Stimulated activated naive B cell treated with anti-CD40 and anti-IgM and Interleukin-4, amounts not matched to agents 10 μg/mL and 1 μg/mL and 100 μg/mL, for 72 hours (primary cell): Measurements from ENCODE around the gene PPFIA2.

Experiments used
- ATAC-seq, 2 donors: fragments of 150-1000 bp; cut with Tn5 transposase; replicated peaks; 2 replicates each; pipeline ENCODE4 v1.10.0; 2021; ENCODE audit warnings: moderate library complexity in 1 of 2
- DNase-seq: peaks from one replicate; pipeline ENCODE4 v3.0.0; 2021
- H3K27ac Mint-ChIP-seq: one replicate; pipeline ENCODE4 v1.8.0; 2022; ENCODE audit warnings: mild to moderate bottlenecking, mixed read lengths
- H3K27me3 Mint-ChIP-seq, 2 donors: one replicate each; pipeline ENCODE4 v1.8.0; 2022; ENCODE audit warnings: mixed read lengths in 2 of 2
- H3K36me3 Mint-ChIP-seq, 2 donors: one replicate each; pipeline ENCODE4 v1.8.0; 2022; ENCODE audit warnings: mixed read lengths in 2 of 2, mild to moderate bottlenecking in 1 of 2
- H3K4me1 Mint-ChIP-seq, 2 donors: one replicate each; pipeline ENCODE4 v1.8.0; 2022; ENCODE audit warnings: mixed read lengths in 2 of 2, mild to moderate bottlenecking in 1 of 2
- H3K4me3 Mint-ChIP-seq, 2 donors: one replicate each; pipeline ENCODE4 v1.8.0; 2022; ENCODE audit warnings: mild to moderate bottlenecking in 2 of 2, mixed read lengths in 2 of 2, moderate library complexity in 1 of 2
- H3K9me3 Mint-ChIP-seq, 2 donors: one replicate each; pipeline ENCODE4 v1.8.0; 2022; ENCODE audit warnings: mixed read lengths in 2 of 2, mild to moderate bottlenecking in 1 of 2

PPFIA2 gene

GRCh38 chr12:81297601-81298000, 461.5 kb downstream of the PPFIA2 start:
- ATAC-seq (no peak), DNase-seq (no peak)
- no peaks in the 10 kb centered on the region for H3K27me3 Mint-ChIP-seq
- no peaks in the 10 kb centered on the region for H3K36me3 Mint-ChIP-seq
- H3K4me3 Mint-ChIP-seq: no peak overlapping the region
- H3K4me1 Mint-ChIP-seq: no peaks in the 10 kb centered on the region
- peaks cover 0 to 4% of the 10 kb centered on the region in 2 donors for H3K9me3 Mint-ChIP-seq
- H3K27ac Mint-ChIP-seq: no peak overlapping the region

DNA sequence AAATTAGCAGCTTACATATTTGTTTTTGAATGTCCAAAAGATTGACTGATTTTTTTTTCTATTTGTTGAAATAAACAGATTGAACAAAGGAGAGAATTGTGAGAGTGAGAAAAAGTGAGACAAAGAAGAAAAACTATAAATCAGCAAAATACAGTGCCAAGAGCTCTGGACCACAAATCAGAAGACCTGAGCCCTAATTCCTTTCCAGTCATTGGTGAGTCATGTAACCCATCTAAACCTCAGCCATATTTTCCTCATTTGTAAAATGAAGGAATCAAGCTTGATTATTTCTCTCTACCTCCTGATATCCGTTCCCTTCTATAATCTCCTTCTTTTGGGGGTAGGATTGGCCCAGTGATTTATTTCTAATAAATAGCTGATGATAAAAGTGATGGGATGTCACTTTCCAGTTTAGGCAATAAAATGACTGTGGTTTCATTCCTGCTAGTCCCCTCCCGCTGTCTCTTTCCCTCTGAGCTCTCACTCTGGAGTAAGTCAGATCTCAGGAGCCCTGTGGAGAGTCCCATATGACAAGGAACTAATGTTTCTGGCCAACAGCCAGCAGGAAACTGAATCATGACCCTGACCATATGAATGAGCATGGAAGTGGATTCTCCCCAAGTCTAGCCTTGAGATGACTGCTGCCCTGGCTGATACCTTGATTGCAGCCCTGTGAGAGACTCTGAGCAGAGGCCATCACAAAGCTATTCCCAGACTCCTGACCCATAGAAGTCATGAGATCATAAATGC, 462.4 kb downstream of the PPFIA2 start:
- H3K36me3 Mint-ChIP-seq: no peaks in the 10 kb centered on the region
- no peak overlapping the region for H3K4me3 Mint-ChIP-seq
- H3K27ac Mint-ChIP-seq: no peak overlapping the region
- H3K4me1 Mint-ChIP-seq: no peaks in the 10 kb centered on the region
- peaks cover 0 to 4% of the 10 kb centered on the region in 2 donors for H3K9me3 Mint-ChIP-seq
- H3K27me3 Mint-ChIP-seq: no peaks in the 10 kb centered on the region
- DNase-seq (no peak), ATAC-seq (no peak)

DNA sequence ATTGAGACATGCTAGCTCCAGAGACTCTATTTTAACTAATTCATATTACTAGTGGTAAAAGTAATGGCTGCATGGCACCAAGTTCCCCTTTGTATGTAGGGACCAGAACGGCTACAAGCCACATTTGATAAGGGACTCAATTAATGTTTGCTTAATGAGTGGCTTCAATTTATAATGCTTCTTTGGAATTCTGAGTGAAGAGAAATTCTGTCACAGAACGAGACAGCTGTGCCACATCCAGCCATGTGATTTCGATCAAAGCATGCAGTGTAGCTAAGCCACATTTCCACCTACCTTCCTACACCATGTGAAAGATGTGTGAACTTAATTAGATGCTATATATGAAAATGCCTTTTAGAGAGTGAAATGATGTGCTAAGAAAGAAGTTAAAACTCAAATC, 463.9 kb downstream of the PPFIA2 start:
- H3K9me3 Mint-ChIP-seq: no peaks in the 10 kb centered on the region
- H3K27me3 Mint-ChIP-seq: no peaks in the 10 kb centered on the region
- ATAC-seq (no peak), DNase-seq (no peak)
- no peak overlapping the region for H3K27ac Mint-ChIP-seq
- no peaks in the 10 kb centered on the region for H3K36me3 Mint-ChIP-seq
- H3K4me1 Mint-ChIP-seq: no peaks in the 10 kb centered on the region
- H3K4me3 Mint-ChIP-seq: no peak overlapping the region

DNA sequence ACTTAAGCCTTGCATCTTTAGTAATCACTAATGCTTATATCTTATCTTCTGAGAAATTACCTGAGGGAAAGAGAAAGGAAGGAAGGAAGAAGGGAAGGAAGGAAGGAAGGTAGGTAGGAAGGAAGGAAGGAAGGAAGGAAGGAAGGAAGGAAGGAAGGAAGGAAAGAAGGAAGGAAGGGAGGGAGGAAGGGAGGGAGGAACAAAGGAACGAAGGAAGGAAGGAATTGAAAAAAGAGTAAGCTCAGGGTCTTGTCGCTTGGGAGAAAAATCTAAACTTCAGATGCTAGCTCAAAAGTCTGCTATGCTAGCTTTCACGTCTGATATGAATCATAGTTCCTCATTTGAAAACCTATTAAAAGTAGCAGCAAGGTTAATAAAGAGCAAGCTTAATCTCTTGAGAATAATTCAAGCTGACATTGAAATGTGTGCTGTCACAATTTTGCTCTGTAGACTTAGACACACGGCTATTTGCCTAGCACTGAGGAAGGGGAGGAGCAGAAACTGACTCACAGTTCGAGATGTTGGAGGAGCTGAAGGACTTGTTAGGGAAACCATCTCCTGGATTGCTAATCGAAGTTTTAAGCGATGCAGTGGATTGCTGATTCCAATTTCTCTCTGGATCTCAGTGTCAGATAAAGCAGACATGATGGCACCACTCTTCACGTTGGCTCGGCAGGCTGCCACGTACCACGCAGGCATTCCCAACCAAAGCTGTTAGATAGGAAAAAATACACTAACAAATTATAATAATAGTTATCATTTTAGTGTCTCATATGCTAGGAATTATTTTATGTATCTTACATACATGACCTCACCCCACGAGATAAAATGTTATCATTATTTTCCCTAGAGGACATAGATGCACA, 464.6 kb downstream of the PPFIA2 start:
- H3K27me3 Mint-ChIP-seq: no peaks in the 10 kb centered on the region
- DNase-seq (no peak), ATAC-seq (peak; percentile 23 to 43)
- no peaks in the 10 kb centered on the region for H3K36me3 Mint-ChIP-seq
- H3K4me1 Mint-ChIP-seq: no peaks in the 10 kb centered on the region
- no peak overlapping the region for H3K4me3 Mint-ChIP-seq
- no peak overlapping the region for H3K27ac Mint-ChIP-seq
- no peaks in the 10 kb centered on the region for H3K9me3 Mint-ChIP-seq

DNA sequence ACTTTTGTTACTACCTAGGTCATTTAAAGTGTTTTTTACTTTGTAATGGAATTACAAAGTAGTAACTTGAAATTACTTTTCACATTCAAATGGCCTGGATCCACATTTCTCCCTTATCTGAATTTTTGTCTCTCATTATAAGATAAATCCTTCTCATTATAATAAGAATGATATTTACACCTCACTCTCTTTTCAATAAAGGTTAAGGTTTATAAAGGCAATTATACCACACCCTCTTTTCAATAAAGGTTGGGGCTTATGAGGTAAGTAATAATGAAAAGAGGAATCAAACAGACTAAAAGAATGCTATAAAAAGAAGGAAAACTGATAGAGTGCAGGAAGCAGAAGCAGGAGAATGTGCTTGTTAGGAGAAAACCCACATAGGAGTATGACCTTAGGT, 470.5 kb downstream of the PPFIA2 start:
- Mint-ChIP-seq H3K9me3 (no peaks in the 10 kb centered on the region), H3K4me1 (no peaks in the 10 kb centered on the region), H3K27me3 (no peaks in the 10 kb centered on the region), H3K36me3 (no peaks in the 10 kb centered on the region), H3K4me3 (no peak overlapping the region), H3K27ac (no peak overlapping the region)
- no peak for DNase-seq
- no peak for ATAC-seq

GRCh38 chr12:81284137-81284536, 475.0 kb downstream of the PPFIA2 start:
- Mint-ChIP-seq H3K36me3 (no peaks in the 10 kb centered on the region), H3K4me3 (no peak overlapping the region), H3K27me3 (no peaks in the 10 kb centered on the region), H3K4me1 (no peaks in the 10 kb centered on the region), H3K27ac (no peak overlapping the region), H3K9me3 (peaks cover 0 to 2% of the 10 kb centered on the region in 2 donors)
- DNase-seq: no peak
- no peak for ATAC-seq

DNA sequence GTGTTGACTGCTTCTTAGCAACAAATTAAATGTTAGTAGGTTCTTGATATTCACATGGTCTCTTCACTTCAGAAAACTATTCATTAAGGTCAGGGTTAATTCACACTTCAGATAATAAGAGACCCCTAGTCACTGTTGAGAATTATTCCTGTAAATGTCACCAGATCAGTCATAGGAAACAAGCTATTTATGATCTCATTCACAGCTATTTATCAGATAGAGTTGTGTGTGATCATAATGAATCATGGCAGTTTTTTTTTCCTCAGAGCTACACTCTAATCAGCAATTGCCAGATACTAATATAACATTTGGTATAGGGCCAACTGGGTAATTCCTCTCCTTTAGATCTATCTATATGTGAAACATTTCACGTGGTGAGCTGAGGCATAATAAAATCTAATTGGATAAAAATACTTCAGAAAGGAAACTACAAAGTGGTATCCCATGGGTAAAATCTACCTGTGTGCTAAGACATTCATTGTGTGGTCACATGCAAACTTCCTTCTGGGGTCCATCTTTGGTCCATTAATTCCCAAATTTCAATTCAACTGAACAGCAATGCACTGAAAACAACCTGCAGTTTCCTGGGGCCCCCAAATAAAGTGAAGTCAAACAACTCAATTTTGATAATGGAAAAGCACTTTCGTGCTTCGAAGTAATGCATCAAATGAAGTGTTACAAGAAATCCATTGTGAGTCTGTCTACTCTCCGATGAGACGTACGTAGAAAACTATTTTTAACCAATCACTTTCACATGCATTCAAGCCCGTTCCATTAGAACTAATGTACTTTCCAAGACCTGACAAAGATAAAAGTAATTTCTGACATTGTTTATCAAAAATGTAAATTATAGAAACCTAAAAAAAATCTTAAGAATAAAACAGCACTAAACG, 484.3 kb downstream of the PPFIA2 start:
- Mint-ChIP-seq H3K9me3 (no peaks in the 10 kb centered on the region), H3K27me3 (no peaks in the 10 kb centered on the region), H3K4me3 (no peak overlapping the region), H3K36me3 (no peaks in the 10 kb centered on the region), H3K4me1 (no peaks in the 10 kb centered on the region), H3K27ac (no peak overlapping the region)
- DNase-seq (no peak), ATAC-seq (no peak)

GRCh38 chr12:81270385-81270784, 488.8 kb downstream of the PPFIA2 start:
- Mint-ChIP-seq H3K36me3 (no peaks in the 10 kb centered on the region), H3K27me3 (no peaks in the 10 kb centered on the region), H3K4me1 (no peaks in the 10 kb centered on the region), H3K27ac (no peak overlapping the region), H3K9me3 (no peaks in the 10 kb centered on the region), H3K4me3 (no peak overlapping the region)
- no peak for DNase-seq
- ATAC-seq: no peak

DNA sequence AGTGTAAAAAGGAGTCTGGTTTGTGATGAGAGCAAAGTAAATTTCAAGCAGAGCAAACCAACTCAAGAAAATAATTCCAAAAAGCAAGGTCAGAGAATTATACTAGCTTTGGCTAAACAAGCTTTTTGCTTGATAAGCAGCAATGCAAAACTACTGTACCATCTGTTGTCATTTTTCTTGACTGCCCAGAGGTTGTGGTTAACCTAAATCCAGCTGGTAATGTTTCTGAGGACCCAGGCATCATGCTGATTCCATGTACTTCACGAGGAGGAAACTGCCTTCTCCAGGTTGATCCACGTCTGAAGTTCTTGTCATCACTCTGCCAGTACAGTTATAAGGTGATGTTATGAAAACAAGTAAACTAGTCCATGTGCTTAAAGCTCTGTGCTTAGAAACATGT, 496.1 kb downstream of the PPFIA2 start:
- no peaks in the 10 kb centered on the region for H3K36me3 Mint-ChIP-seq
- no peak overlapping the region for H3K27ac Mint-ChIP-seq
- H3K4me1 Mint-ChIP-seq: no peaks in the 10 kb centered on the region
- ATAC-seq: no peak
- H3K27me3 Mint-ChIP-seq: no peaks in the 10 kb centered on the region
- H3K4me3 Mint-ChIP-seq: no peak overlapping the region
- no peak for DNase-seq
- H3K9me3 Mint-ChIP-seq: no peaks in the 10 kb centered on the region

DNA sequence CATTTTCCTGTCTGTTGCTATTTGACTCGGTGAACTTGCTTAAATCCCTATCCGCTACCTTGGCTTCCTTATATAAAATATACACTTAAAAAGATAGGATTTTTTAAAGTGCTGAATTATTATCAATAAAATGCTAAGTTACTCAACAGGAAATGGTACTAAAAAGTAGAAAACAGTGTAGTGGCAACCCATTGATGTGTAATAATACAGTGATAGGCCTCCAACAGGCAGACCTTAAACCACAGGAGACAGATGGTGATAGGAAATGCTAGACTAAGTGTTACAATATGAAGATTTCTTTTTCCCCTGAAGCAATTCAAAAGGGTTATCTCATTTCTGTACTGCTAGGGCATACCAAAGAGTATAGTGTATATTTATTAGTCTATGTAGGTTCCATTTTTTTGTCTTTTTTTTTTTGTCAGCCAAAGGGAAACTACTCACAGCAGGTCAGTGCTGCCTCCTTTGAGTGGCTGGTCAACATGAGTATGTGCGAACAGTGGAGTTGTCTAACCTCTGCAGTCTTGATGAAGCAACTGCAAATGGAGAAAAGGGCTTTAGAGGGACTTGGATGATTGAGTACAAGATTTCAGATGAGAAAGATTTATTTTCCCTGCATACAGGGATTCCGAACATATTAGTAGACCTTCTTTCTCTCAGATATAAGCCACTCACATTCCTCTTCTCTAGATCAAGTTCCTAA, 497.5 kb downstream of the PPFIA2 start:
- Mint-ChIP-seq H3K27ac (no peak overlapping the region), H3K4me1 (no peaks in the 10 kb centered on the region), H3K4me3 (no peak overlapping the region), H3K27me3 (no peaks in the 10 kb centered on the region), H3K9me3 (no peaks in the 10 kb centered on the region), H3K36me3 (no peaks in the 10 kb centered on the region)
- ATAC-seq (no peak), DNase-seq (no peak)

DNA sequence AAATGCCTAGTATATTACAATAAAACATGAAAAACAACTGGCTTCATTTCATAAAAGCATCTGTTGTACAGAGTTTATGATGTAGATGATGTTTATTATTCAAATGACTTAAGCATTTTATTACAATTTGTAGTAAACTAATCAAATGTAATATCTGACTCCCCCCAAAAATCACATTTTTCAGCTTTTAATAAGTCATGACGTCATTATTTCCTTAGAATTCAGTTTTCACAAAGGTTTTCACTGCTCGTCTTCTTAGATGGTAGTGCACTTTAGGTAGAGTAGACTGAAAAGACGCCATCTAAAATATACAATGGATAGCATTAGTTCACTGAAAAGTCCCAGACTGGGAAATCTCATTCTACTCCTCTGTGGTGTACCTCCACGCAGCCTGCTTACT, 499.8 kb downstream of the PPFIA2 start:
- Mint-ChIP-seq H3K9me3 (no peaks in the 10 kb centered on the region), H3K4me1 (no peaks in the 10 kb centered on the region), H3K27ac (no peak overlapping the region), H3K27me3 (no peaks in the 10 kb centered on the region), H3K36me3 (no peaks in the 10 kb centered on the region), H3K4me3 (no peak overlapping the region)
- ATAC-seq: no peak
- DNase-seq: no peak

GRCh38 chr12:81257947-81258551, 501.1 kb downstream of the PPFIA2 start:
- DNase-seq: no peak
- Mint-ChIP-seq H3K36me3 (no peaks in the 10 kb centered on the region), H3K4me1 (no peaks in the 10 kb centered on the region), H3K9me3 (no peaks in the 10 kb centered on the region), H3K4me3 (no peak overlapping the region), H3K27ac (no peak overlapping the region), H3K27me3 (no peaks in the 10 kb centered on the region)
- ATAC-seq: no peak

DNA sequence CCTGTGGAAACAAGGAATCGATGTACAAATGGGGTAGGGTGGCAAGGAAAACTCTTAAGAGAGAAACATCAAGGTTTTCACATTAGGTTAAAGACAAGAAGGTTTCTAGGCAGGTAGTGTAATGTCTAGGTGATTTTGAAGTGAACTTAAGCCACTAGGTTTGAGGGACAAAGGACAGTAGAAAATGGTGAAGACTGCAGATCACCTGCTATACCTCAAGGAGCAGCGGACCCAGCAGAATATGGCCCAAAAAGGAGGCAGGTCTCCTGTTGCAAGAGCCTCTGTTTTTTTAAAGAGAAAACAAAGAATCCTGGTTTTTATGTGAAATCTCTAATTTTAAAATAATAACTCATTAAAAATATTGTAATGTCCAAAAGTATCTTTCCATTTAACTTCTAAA, 503.2 kb downstream of the PPFIA2 start:
- H3K4me3 Mint-ChIP-seq: no peak overlapping the region
- H3K4me1 Mint-ChIP-seq: no peaks in the 10 kb centered on the region
- DNase-seq: no peak
- no peak overlapping the region for H3K27ac Mint-ChIP-seq
- H3K9me3 Mint-ChIP-seq: peaks cover 0 to under 1% of the 10 kb centered on the region in 2 donors
- ATAC-seq: no peak
- H3K27me3 Mint-ChIP-seq: no peaks in the 10 kb centered on the region
- no peaks in the 10 kb centered on the region for H3K36me3 Mint-ChIP-seq

- Mint-ChIP-seq H3K4me3 (no peak overlapping the region), H3K36me3 (no peaks in the 10 kb centered on the region), H3K27me3 (no peaks in the 10 kb centered on the region), H3K9me3 (peaks cover 0 to 3% of the 10 kb centered on the region in 2 donors), H3K27ac (no peak overlapping the region), H3K4me1 (no peaks in the 10 kb centered on the region)
- DNase-seq (no peak), ATAC-seq (no peak)
Measured at GRCh38 chr12:81255456-81255855, 503.7 kb downstream of the PPFIA2 start.
